Activated naive CD4-positive, alpha-beta T cell treated with anti-CD3 and anti-CD28 coated beads, Interleukin-2, amount 50 U/mL, for 72 hours (primary cell): Measurements from ENCODE around the gene BGN. TPM values are rescaled to one million over a fixed set of nuclear protein-coding genes. Genes with fewer than 3 reads are reported as not detected.
A peak's percentile ranks its signal among the peaks of the same experiment; 100 is the strongest.

Source experiments
- ATAC-seq, 2 donors: fragments of 150-1000 bp; cut with Tn5 transposase; 2 replicates each; pipeline ENCODE4 v1.10.0; 2021; ENCODE audit warnings: mild to moderate bottlenecking in 2 of 2, moderate library complexity in 2 of 2
- DNase-seq, 2 donors: peaks; one replicate each; pipeline ENCODE4 v3.0.0; 2021 to 2022; ENCODE audit warnings: low spot score in 2 of 2
- H3K27ac Mint-ChIP-seq, 2 donors: one replicate each; pipeline ENCODE4 v1.8.0; 2022; ENCODE audit warnings: mild to moderate bottlenecking in 2 of 2, mixed read lengths in 2 of 2
- H3K36me3 Mint-ChIP-seq, 2 donors: one replicate each; pipeline ENCODE4 v1.8.0; 2022; ENCODE audit warnings: mixed read lengths in 2 of 2
- H3K9me3 Mint-ChIP-seq, 2 donors: one replicate each; pipeline ENCODE4 v1.8.0; 2022; ENCODE audit warnings: mixed read lengths in 2 of 2
- total RNA-seq, 2 donors: library from RNA; stranded (reverse); gene quantifications; one replicate each; pipeline ENCODE4 v1.2.3, GENCODE V29; 2022

Gene BGN
- total RNA-seq, 2 donors from 2014 or later, result not detected

GRCh38 chrX:153527208-153527607 lies 32.4 kb downstream of the BGN start:
- no peak for ATAC-seq
- H3K27ac Mint-ChIP-seq, result no peak overlapping the region

GRCh38 chrX:153530411-153531129 lies 35.8 kb downstream of the BGN start:
- Mint-ChIP-seq H3K9me3 (no peaks in the 10 kb centered on the region), H3K36me3 (no peaks in the 10 kb centered on the region), H3K27ac (no peak overlapping the region)
- ATAC-seq (no peak), DNase-seq (no peak)

More at GRCh38 chrX:153527208-153527607, 32.4 kb downstream of the BGN start:
- no peaks in the 10 kb centered on the region for H3K9me3 Mint-ChIP-seq
- no peak for DNase-seq
- H3K36me3 Mint-ChIP-seq, result no peaks in the 10 kb centered on the region

GRCh38 chrX:153533091-153533490 lies 38.3 kb downstream of the BGN start:
- Mint-ChIP-seq H3K27ac (no peak overlapping the region), H3K36me3 (no peaks in the 10 kb centered on the region), H3K9me3 (no peaks in the 10 kb centered on the region)
- ATAC-seq (no peak), DNase-seq (no peak)

GRCh38 chrX:153537080-153537479 lies 42.3 kb downstream of the BGN start:
- DNase-seq (no peak), ATAC-seq (no peak)
- no peaks in the 10 kb centered on the region for H3K9me3 Mint-ChIP-seq
- no peak overlapping the region for H3K27ac Mint-ChIP-seq
- H3K36me3 Mint-ChIP-seq, result no peaks in the 10 kb centered on the region

GRCh38 chrX:153537526-153538295 lies 42.9 kb downstream of the BGN start:
- H3K9me3 Mint-ChIP-seq, result no peaks in the 10 kb centered on the region
- no peaks in the 10 kb centered on the region for H3K36me3 Mint-ChIP-seq
- no peak overlapping the region for H3K27ac Mint-ChIP-seq
- ATAC-seq (no peak), DNase-seq (no peak)

GRCh38 chrX:153538424-153538823 lies 43.6 kb downstream of the BGN start:
- no peaks in the 10 kb centered on the region for H3K9me3 Mint-ChIP-seq

GRCh38 chrX:153539171-153539978 lies 44.6 kb downstream of the BGN start:
- DNase-seq (peak; percentile 61 to 68), ATAC-seq (peak; percentile 81 to 90)
- Mint-ChIP-seq H3K9me3 (no peaks in the 10 kb centered on the region), H3K36me3 (no peaks in the 10 kb centered on the region), H3K27ac (no peak overlapping the region)

More at GRCh38 chrX:153538424-153538823, 43.6 kb downstream of the BGN start:
- no peaks in the 10 kb centered on the region for H3K36me3 Mint-ChIP-seq
- DNase-seq (no peak), ATAC-seq (no peak)
- H3K27ac Mint-ChIP-seq, result no peak overlapping the region

- Mint-ChIP-seq H3K27ac (no peak overlapping the region), H3K36me3 (no peaks in the 10 kb centered on the region), H3K9me3 (no peaks in the 10 kb centered on the region)
- DNase-seq, result no peak
- peak in 1 of 2 donors; percentile 12 for ATAC-seq
Measured at GRCh38 chrX:153539979-153540358, 45.2 kb downstream of the BGN start.

- Mint-ChIP-seq H3K9me3 (no peaks in the 10 kb centered on the region), H3K36me3 (no peaks in the 10 kb centered on the region), H3K27ac (no peak overlapping the region)
- DNase-seq, result no peak
- ATAC-seq, result no peak
Measured at GRCh38 chrX:153544727-153545126, 49.9 kb downstream of the BGN start.

- H3K27ac Mint-ChIP-seq, result no peak overlapping the region
- ATAC-seq (no peak), DNase-seq (no peak)
- no peaks in the 10 kb centered on the region for H3K9me3 Mint-ChIP-seq
- no peaks in the 10 kb centered on the region for H3K36me3 Mint-ChIP-seq
Measured at GRCh38 chrX:153546386-153546785, 51.6 kb downstream of the BGN start.

- DNase-seq (no peak), ATAC-seq (no peak)
- no peaks in the 10 kb centered on the region for H3K36me3 Mint-ChIP-seq
- no peaks in the 10 kb centered on the region for H3K9me3 Mint-ChIP-seq
- no peak overlapping the region for H3K27ac Mint-ChIP-seq
Measured at GRCh38 chrX:153547195-153547594, 52.4 kb downstream of the BGN start.

- Mint-ChIP-seq H3K27ac (no peak overlapping the region), H3K9me3 (no peaks in the 10 kb centered on the region), H3K36me3 (no peaks in the 10 kb centered on the region)
- DNase-seq (no peak), ATAC-seq (no peak)
Measured at GRCh38 chrX:153549231-153549630, 54.5 kb downstream of the BGN start.

- Mint-ChIP-seq H3K9me3 (no peaks in the 10 kb centered on the region), H3K27ac (no peak overlapping the region), H3K36me3 (no peaks in the 10 kb centered on the region)
- no peak for DNase-seq
- ATAC-seq, result no peak
Measured at GRCh38 chrX:153549807-153550206, 55.0 kb downstream of the BGN start.

GRCh38 chrX:153551135-153551534 lies 56.4 kb downstream of the BGN start:
- ATAC-seq, result no peak
- Mint-ChIP-seq H3K9me3 (no peaks in the 10 kb centered on the region), H3K36me3 (no peaks in the 10 kb centered on the region), H3K27ac (no peak overlapping the region)
- DNase-seq, result no peak

GRCh38 chrX:153554519-153555167 lies 59.9 kb downstream of the BGN start:
- ATAC-seq, result peak in 1 of 2 donors; percentile 82
- H3K9me3 Mint-ChIP-seq, result no peaks in the 10 kb centered on the region
- peak in 1 of 2 donors; percentile 52 for DNase-seq
- H3K27ac Mint-ChIP-seq, result no peak overlapping the region
- no peaks in the 10 kb centered on the region for H3K36me3 Mint-ChIP-seq

GRCh38 chrX:153556767-153557166 lies 62.0 kb downstream of the BGN start:
- DNase-seq (no peak), ATAC-seq (no peak)
- H3K9me3 Mint-ChIP-seq, result no peaks in the 10 kb centered on the region
- H3K36me3 Mint-ChIP-seq, result no peaks in the 10 kb centered on the region
- no peak overlapping the region for H3K27ac Mint-ChIP-seq
